HEK293 (cell line): ENCODE data around the gene NME3.
A peak's percentile ranks its signal among the peaks of the same experiment; 100 is the strongest.

Source experiments
- HOXD13 ChIP-seq: sonication (generic); formaldehyde crosslinking; IDR thresholded peaks from 2 replicates; pipeline ENCODE4 v1.8.0; 2022; ENCODE audit warnings: missing genetic modification reagents, borderline replicate concordance
- KLF1 ChIP-seq: fragments of 450-650 bp; formaldehyde crosslinking; IDR thresholded peaks from 2 replicates; pipeline ENCODE4 v1.5.1; 2016; ENCODE audit warnings: missing biosample characterization, missing genetic modification characterization
- ZBTB1 ChIP-seq: fragments of 450-650 bp; formaldehyde crosslinking; IDR thresholded peaks from 2 replicates; pipeline ENCODE4 v1.5.1; 2016; ENCODE audit warnings: missing biosample characterization, missing genetic modification characterization
- ZFHX2 ChIP-seq: fragments of 450-650 bp; formaldehyde crosslinking; conservative IDR thresholded peaks from 2 replicates; pipeline ENCODE4 v1.5.1; 2016; ENCODE audit warnings: missing biosample characterization, missing genetic modification characterization
- ZNF132 ChIP-seq: fragments of 450-650 bp; formaldehyde crosslinking; IDR thresholded peaks from 2 replicates; pipeline ENCODE4 v1.5.1; 2017; ENCODE audit warnings: missing biosample characterization, missing genetic modification characterization, borderline replicate concordance
- ZNF274 ChIP-seq, 2 experiments: fragments of 200-500 bp in 1 of 2; fragments of 450-650 bp in 1 of 2; sonication (Bioruptor generic) in 1 of 2; formaldehyde crosslinking in 1 of 2; IDR thresholded peaks; 2 replicates each; pipeline versions ENCODE4 v1.5.1 to v1.6.1; 2014 to 2016; ENCODE audit warnings: borderline replicate concordance in 1 of 2, inconsistent platforms in 1 of 2, low read length in 1 of 2, missing biosample characterization in 1 of 2, missing genetic modification characterization in 1 of 2
- ZNF426 ChIP-seq: fragments of 450-650 bp; formaldehyde crosslinking; IDR thresholded peaks from 2 replicates; pipeline ENCODE4 v1.5.1; 2017; ENCODE audit warnings: missing biosample characterization, missing genetic modification characterization, mild to moderate bottlenecking, inconsistent platforms, moderate library complexity
- ZNF747 ChIP-seq: fragments of 450-650 bp; formaldehyde crosslinking; IDR thresholded peaks from 2 replicates; pipeline ENCODE4 v1.5.1; 2016; ENCODE audit warnings: missing biosample characterization, missing genetic modification characterization
- ZNF843 ChIP-seq: fragments of 450-650 bp; formaldehyde crosslinking; IDR thresholded peaks from 2 replicates; pipeline ENCODE4 v1.5.1; 2016; ENCODE audit warnings: missing biosample characterization, missing genetic modification characterization
- TF ChIP-seq, protein P1 (sequence below): fragments of 450-650 bp; formaldehyde crosslinking; IDR thresholded peaks from 2 replicates; pipeline ENCODE4 v1.5.1; 2016; ENCODE audit warnings: missing biosample characterization, missing genetic modification characterization
- TF ChIP-seq, protein P2 (sequence below): fragments of 450-650 bp; formaldehyde crosslinking; IDR thresholded peaks from 2 replicates; pipeline ENCODE4 v1.5.1; 2016; ENCODE audit warnings: missing biosample characterization, missing genetic modification characterization

DNA sequence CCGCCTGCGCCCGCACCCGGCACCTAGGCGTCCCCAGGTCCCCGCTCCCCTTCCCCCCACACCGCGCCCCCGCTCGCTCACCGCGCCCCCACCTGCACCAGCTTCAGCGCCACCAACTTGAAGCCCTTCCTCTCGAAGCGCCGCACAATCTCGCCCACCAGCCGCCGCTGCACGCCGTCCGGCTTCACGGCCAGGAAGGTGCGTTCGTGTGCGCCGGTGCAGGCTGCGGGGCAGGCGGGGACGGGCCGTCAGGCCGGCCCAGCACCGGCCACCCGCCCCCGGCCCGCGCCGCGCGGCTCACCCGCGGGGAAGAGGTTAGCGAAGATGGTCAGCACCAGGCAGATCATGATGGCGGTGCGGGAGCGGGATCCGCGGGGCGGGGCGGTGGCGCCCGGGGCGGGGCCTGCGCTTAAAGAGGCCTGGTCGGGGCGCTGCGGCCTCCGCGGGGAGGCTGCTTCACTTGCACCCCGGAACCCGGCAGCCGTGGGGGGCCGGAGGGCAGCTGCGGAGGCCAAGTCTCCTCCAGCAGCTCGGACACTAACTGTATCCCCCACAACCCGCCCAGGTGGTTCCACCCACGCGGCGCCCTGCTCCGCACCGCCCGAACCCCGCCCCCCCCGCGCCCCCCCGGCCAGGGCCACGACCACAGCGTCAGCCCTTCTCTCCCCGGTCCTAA is at the start of gene NME3:
- TF ChIP-seq HOXD13 (CRISPR knock-in tag) (no peak), ZNF274 (IDR thresholded peaks at IDR 0.05; ENCODE audit: low read length) (no peak), ZNF274 (tag by site-specific recombination; IDR thresholded peaks at IDR 0.05; ENCODE audit: borderline replicate concordance) (no peak), ZBTB1 (no peak), KLF1 (tag by site-specific recombination) (no peak; the same call in 1 of the 2 replicates), ZFHX2 (tag by site-specific recombination) (peak; percentile 60; the same call in 1 of the 2 replicates), ZNF132 (no peak), ZNF747 (no peak), ZNF426 (tag by site-specific recombination) (no peak), ZNF843 (no peak)
- TF ChIP-seq, protein P1, sequence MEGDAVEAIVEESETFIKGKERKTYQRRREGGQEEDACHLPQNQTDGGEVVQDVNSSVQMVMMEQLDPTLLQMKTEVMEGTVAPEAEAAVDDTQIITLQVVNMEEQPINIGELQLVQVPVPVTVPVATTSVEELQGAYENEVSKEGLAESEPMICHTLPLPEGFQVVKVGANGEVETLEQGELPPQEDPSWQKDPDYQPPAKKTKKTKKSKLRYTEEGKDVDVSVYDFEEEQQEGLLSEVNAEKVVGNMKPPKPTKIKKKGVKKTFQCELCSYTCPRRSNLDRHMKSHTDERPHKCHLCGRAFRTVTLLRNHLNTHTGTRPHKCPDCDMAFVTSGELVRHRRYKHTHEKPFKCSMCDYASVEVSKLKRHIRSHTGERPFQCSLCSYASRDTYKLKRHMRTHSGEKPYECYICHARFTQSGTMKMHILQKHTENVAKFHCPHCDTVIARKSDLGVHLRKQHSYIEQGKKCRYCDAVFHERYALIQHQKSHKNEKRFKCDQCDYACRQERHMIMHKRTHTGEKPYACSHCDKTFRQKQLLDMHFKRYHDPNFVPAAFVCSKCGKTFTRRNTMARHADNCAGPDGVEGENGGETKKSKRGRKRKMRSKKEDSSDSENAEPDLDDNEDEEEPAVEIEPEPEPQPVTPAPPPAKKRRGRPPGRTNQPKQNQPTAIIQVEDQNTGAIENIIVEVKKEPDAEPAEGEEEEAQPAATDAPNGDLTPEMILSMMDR (tag by site-specific recombination): no peak
- TF ChIP-seq, protein P2, sequence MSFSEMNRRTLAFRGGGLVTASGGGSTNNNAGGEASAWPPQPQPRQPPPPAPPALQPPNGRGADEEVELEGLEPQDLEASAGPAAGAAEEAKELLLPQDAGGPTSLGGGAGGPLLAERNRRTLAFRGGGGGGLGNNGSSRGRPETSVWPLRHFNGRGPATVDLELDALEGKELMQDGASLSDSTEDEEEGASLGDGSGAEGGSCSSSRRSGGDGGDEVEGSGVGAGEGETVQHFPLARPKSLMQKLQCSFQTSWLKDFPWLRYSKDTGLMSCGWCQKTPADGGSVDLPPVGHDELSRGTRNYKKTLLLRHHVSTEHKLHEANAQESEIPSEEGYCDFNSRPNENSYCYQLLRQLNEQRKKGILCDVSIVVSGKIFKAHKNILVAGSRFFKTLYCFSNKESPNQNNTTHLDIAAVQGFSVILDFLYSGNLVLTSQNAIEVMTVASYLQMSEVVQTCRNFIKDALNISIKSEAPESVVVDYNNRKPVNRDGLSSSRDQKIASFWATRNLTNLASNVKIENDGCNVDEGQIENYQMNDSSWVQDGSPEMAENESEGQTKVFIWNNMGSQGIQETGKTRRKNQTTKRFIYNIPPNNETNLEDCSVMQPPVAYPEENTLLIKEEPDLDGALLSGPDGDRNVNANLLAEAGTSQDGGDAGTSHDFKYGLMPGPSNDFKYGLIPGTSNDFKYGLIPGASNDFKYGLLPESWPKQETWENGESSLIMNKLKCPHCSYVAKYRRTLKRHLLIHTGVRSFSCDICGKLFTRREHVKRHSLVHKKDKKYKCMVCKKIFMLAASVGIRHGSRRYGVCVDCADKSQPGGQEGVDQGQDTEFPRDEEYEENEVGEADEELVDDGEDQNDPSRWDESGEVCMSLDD (tag by site-specific recombination): peak; percentile 68; the same call in 1 of the 2 replicates
